CD4-positive, alpha-beta T cell treated with Interleukin-4 for 4 hours (primary cell): ENCODE measurements around the gene EHD4.

ENCODE experiments used
- DNase-seq: peaks from one replicate; pipeline ENCODE4 v3.0.0-alpha.2; 2020

EHD4 gene

GRCh38 chr15:41933771-41934170 lies 38.6 kb downstream of the EHD4 start:
- DNase-seq: peak; percentile 10

- DNase-seq: no peak
These were observed 39.0 kb downstream of the EHD4 start for GRCh38 chr15:41933326-41933725.

GRCh38 chr15:41932511-41933289 lies 39.7 kb downstream of the EHD4 start:
- DNase-seq: no peak

- DNase-seq: no peak
These were observed 40.3 kb downstream of the EHD4 start for GRCh38 chr15:41932101-41932500.

DNA sequence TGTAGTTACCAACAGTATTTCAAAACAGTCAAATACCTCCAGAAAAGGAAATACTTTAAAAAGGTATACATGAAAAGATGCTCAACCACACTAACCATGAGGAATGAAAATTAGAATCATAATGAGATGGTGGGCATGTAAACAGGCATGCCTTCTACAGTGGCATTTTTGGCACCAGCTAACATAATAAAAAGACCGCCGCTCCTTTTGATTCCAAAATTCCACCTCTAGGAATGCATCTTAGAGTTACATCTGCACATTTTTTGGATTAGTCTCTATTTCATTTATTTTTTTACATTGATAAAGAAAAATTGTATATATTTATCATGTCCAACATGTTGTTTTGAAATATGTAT lies 41.5 kb downstream of the EHD4 start:
- DNase-seq: no peak

DNA sequence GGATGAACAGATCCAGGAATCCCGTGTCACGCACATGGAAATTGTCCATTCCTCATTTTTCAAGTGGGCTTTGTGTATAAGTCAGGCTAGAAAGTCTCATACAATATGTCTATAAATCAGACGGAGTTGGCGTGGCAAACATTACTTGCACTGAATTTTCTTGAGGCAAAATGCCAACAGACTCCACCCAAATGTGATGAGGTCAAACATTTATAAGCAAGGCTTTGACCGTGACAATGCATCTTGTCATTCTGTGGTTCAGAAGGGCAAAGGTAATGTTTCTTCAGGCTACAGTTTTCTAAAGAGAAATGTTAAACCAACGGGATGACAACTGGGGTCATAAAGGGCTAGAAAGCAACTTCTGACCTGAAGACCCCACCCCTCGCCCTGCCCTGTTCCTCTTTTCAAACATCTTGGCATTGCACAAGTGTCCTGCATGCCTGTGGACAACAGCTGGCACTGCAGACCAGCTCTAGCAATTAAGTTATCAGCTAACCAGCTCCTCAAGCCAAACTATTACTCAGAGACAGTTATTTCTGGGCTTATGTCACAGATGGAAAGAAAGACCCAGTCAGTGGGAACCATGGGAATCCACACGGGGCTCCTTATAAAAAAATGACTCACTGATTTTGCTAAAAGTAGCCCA lies 42.0 kb downstream of the EHD4 start:
- DNase-seq: no peak

- DNase-seq: no peak
These were observed 43.4 kb downstream of the EHD4 start for GRCh38 chr15:41928637-41929620.

DNA sequence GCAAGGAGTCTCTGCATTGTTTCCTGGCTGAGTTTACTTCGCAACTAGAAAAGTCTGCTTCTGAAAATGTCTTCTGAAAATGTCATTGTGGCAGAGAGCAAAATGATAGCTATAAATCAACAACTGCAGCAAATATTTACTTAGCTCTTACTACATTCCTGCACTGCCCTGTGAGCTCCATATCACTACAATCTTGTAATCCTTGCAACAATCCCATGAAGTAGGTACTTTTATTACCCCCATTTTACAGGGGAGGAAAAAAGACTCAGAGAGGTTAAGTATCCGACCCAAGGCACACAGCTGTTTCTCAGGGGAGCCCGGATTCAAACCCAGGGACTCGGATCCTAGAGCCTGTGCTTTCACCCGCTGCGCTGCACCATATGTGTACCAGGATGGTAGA lies 44.3 kb downstream of the EHD4 start:
- no peak for DNase-seq

- no peak for DNase-seq
These were observed 44.8 kb downstream of the EHD4 start for GRCh38 chr15:41927536-41927935.

DNA sequence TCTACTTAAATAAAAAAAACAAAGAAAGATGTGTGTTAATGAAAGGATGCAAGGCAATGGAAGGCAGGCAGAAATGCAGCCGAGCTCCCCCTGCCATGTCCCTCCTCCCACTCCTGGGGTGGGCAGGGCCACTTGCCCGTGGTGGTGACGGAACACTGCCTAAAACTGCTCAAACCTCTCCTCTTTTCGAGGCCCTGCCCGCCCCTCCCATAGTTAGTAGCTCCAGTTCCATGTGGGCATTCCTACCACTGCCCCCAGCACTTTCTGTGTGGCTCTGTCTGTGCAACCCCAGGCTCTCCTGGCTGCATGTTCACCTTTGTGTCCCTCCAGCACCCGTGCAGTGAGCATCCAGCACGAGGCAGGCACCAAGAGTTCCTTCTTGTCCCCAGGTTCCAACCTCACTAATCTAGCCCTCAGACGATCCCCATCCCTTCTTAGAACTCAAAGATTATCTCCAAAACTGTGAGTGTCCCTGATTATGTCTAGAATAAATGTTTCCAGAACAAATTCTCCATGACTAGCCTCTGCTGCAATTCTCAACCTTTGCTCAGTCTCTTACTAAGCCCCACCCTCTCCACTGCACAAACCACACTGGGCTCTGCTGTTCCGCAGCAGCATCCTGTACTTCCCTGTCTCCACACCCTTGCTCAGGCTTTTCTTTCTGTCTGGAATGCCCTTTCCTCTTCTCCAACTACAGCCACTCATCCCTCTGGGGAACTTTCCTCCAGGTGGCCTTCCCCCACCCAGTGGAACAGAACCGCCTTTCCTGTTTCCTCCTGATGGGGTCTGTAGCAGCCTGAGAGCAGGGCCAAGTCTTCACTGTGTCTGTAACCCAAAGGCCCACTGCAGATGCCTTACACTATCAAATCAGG lies 45.9 kb downstream of the EHD4 start:
- no peak for DNase-seq

GRCh38 chr15:41925086-41925608 lies 47.2 kb downstream of the EHD4 start:
- no peak for DNase-seq

DNA sequence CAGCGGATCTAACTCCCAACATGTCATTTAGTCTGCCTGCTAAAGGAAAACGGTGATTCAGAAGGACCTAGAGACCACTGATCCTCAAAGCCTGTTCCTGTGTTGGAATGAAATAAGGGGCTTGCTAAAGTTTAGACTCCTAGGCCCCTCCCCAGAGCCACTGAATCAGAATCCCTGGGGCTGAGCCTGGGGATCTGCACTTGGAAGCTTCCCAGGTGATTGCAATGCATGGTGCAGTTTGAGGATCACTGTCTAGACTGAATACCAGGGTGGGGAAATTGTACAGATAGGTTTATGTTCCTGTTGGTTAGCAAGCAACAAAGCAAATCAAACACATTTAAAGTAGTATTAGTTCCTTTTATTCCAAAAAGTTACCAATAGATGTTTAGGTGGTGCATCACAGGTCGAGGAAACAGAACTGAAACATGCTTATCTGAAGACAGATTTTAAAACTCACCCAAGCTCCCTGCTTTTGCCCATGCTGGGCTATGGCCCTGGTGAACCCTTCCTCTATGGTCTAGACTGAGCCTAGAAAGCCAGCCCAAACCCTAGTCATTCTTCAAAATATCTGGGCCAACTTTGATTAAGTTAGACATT lies 48.9 kb downstream of the EHD4 start:
- DNase-seq: no peak

DNA sequence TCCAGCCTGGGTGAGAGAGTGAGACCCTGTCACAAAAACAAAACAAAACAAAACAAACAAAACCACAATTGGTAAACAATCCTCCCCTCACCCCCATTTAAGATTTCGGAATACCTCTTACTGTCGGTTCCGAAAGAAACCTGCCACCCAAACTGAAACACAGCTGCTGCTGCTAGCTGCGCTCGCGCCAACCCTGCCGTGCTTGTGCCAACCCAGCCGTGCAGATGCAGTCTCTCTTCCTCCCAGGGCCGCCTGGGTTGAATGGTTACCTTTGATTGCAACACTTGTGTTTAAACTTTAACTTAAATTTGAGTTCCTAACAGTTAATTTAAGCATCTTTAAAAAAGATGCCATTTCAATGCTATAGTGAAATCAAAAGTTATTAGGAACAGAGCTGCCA lies 50.0 kb downstream of the EHD4 start:
- no peak for DNase-seq

- no peak for DNase-seq
These were observed 50.7 kb downstream of the EHD4 start for GRCh38 chr15:41921639-41922038.

DNA sequence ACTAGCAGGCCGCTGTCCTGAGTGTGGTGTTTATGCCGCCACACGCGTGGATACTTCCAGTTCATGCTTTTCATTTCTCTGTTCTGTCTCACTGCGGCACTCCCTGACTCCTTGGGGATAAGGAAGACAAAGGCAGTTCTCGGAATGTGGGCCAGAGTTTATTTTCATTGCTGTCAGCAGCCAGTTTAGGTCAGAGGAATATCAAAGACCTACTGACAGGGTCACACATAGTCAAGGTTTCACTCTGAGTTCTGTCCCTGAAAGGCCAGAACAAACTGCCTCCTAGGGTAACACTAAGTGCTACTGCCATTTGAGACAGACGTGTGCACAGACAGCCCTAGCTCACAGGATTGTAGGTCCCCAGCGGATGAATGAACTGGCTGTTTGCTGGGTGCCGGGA lies 51.2 kb downstream of the EHD4 start:
- no peak for DNase-seq

GRCh38 chr15:41919954-41920538 lies 52.3 kb downstream of the EHD4 start:
- no peak for DNase-seq

DNA sequence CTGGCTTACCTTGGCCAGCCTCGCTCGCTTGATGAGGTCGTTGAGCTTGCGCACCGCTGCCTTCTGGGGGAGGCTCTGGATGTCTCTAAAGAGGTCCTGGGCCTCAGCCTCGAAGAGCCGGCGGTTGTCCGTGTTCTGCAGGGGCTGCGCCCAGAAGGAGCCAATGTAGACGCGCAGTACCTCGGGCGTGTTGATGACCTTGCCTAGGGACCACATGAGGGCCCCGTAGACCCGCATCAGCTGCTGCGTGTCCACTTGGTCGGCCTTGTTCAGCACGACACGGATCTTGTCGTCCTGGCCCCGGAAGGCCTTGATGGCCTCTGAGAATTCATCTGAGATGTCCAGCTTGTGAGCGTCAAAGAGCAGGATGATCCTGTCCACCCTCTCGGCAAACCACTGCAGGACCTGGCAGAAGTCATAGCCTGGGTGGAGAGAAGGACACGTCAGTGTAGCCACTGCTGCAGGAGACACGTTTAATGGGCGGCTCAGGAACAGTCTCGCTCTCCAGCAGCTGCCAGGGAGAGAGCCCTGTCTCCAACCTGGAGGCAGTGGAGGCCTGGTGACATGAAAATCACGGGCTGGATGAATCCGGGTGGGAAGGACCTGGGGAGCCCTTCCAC lies 53.0 kb downstream of the EHD4 start:
- DNase-seq: no peak

DNA sequence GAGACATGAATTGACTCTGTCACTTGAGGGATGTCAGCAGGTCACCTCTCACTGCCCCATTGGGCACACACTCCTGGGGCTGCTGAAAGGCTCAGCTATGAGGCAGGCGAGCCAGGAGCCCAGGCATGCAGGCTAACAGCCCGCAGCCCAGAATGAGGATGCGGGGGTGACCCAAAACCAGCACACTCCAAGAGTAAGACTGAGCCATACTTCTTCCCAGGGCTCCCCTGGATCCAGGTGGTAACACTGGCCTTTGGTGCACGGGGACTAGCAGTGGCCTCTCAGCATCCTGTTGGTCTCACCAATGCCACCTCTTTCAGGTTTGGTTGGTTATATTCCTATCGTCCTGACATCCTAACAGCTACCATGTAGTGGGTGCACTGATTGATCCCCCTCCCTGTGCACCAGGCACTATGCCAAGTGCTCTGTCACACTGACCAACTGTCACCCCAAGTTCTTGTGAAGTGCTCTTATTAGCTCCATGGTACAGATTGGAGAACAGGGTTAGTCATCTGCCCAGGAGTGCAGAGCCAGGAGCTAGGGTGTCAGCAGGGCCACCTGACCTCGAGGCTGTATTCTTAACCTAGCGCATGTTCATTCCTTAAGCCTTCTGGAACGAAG lies 53.7 kb downstream of the EHD4 start:
- no peak for DNase-seq

DNA sequence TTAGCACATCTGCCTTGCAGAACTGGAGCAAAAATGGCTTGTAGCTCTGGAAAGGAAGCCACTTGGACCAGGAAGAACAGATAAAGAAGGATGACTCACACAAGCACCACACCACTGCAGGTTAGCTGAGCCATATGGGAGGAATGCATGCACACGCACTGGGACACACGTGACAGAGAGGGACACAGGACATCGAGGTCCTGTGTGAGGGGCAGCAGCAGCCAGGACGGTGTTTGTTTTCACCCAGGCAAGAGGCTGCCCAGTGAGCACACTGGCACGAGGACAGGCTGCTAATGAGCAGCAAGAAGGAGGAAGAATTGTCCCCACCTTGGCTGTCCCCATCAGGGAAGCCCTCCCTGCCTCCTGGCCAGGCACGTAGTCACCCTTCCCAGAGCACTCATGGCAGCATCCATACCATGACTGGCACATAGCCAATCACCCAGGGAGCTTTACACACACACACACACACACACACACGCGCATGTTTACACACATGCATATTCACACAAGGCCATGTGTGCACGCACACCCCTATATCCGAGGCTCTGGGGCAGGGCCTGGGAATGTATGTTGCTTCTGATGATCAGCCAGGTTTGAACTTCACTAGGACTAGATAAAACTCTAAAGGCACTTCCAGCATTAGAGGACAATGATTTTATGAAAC lies 54.5 kb downstream of the EHD4 start:
- no peak for DNase-seq
